ENCODE results near the gene HRH4.

- TF ChIP-seq, protein P1, sequence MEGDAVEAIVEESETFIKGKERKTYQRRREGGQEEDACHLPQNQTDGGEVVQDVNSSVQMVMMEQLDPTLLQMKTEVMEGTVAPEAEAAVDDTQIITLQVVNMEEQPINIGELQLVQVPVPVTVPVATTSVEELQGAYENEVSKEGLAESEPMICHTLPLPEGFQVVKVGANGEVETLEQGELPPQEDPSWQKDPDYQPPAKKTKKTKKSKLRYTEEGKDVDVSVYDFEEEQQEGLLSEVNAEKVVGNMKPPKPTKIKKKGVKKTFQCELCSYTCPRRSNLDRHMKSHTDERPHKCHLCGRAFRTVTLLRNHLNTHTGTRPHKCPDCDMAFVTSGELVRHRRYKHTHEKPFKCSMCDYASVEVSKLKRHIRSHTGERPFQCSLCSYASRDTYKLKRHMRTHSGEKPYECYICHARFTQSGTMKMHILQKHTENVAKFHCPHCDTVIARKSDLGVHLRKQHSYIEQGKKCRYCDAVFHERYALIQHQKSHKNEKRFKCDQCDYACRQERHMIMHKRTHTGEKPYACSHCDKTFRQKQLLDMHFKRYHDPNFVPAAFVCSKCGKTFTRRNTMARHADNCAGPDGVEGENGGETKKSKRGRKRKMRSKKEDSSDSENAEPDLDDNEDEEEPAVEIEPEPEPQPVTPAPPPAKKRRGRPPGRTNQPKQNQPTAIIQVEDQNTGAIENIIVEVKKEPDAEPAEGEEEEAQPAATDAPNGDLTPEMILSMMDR (IDR thresholded peaks at IDR 0.05 in 8 of 11, conservative IDR thresholded peaks at IDR 0.05 in 3 of 11) = no peak
- TF ChIP-seq POLR2AphosphoS5 (IDR thresholded peaks at IDR 0.05) (no peak), POLR2A (IDR thresholded peaks at IDR 0.05) (no peak)
These were observed 16.6 kb upstream of the HRH4 start for GRCh38 chr18:24443870-24444269.
